Measurements from ENCODE around the gene RBPJ.
A peak's percentile ranks its signal among the peaks of the same experiment; 100 is the strongest.

Gene RBPJ

DNA sequence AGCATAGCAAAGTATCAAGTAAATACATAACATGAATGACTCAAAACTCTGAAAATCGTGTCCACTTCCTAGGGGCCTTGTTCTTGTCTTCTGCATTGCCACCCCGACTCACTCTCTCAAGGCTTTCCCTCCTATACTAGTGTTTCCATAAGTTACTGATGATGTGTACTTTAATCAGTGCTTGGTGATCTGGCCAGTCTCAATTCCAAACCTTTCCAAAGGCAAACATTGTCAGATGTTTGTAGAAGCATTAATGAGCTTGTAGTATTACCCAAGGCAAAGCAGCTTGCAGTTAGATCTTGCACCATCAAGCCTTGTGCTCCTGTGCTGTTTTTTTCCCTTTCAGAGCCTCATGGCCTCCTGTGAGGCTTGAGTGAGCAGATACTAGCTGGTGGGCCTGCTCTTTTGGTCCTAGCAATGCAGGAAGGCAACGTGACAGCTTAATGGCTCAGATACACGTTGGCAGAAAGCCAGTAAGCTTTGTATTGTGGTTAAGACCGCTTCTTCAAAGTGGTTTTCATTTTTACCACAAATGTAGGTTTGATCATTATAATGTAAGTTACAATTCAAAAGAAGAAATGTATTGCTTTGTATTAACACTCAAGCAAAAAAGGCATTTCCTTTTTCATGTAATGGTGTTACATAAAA lies 51.8 kb downstream of the RBPJ start:
- H3K27me3 ChIP-seq (ENCODE audit: insufficient read depth, low read length, poor library complexity): no peaks in the 10 kb centered on the region
- no peak overlapping the region for H2BK120ac ChIP-seq (ENCODE audit: low read depth, low read length)
- DNase-seq: peak; percentile 53
- H3K27ac ChIP-seq (ENCODE audit: low read depth, low read length): no peak overlapping the region
- no peak overlapping the region for H3K18ac ChIP-seq (ENCODE audit: low read length)
- peak overlapping the region; percentile 10 for H3K56ac ChIP-seq (ENCODE audit: low read length)
- no peak overlapping the region for H4K5ac ChIP-seq (ENCODE audit: low read length)
- no peaks in the 10 kb centered on the region for H3K36me3 ChIP-seq (ENCODE audit: control insufficient read depth, insufficient read depth, low read length)
- H3K9ac ChIP-seq (ENCODE audit: low read length): no peak overlapping the region
- H3K79me1 ChIP-seq (ENCODE audit: low read length): peaks cover 8% of the 10 kb centered on the region
- no peak overlapping the region for H2BK15ac ChIP-seq (replicated peaks; ENCODE audit: low read depth)
- no peak overlapping the region for H2AK5ac ChIP-seq (ENCODE audit: low read length)
- no peak overlapping the region for H4K8ac ChIP-seq (ENCODE audit: low read depth, low read length)
- peaks cover 4% of the 10 kb centered on the region for H3K4me1 ChIP-seq (ENCODE audit: control insufficient read depth, low read depth, low read length)
- H2BK5ac ChIP-seq (ENCODE audit: low read length): no peak overlapping the region
- H3K4ac ChIP-seq (ENCODE audit: low read depth, low read length): no peak overlapping the region
- no peak overlapping the region for H3K4me3 ChIP-seq (ENCODE audit: low read length)
- no peak overlapping the region for H3K4me2 ChIP-seq (ENCODE audit: low read length)
- no peak overlapping the region for H3K23ac ChIP-seq (ENCODE audit: low read length)
- peaks cover 47% of the 10 kb centered on the region for H3K79me2 ChIP-seq (ENCODE audit: control insufficient read depth, insufficient read depth, low read length)
- no CpG with 5 or more reads among the region's 5 CpGs for WGBS (ENCODE audit: extremely low coverage, insufficient coverage, low lambda C conversion rate)

DNA sequence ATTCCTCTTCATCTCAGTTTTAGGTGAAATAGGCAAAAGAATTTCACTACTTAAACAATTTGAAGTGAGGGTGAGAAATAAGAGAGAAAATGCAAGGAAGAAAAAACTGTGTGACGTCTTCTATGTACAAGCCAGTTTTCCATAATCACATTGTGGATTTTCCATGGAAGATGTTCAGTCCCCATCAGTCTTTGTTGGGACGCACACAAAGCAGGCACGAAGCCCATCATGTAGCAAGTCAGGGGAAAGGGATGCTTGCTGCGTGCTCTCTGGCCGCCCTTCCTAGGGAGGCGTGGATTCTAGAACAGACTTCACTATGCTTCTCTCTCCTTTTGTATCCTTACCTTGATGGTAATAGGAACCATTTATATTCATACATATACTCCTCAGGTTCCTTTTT lies 54.7 kb downstream of the RBPJ start:
- no peak overlapping the region for H2AK5ac ChIP-seq (ENCODE audit: low read length)
- H2BK5ac ChIP-seq (ENCODE audit: low read length): no peak overlapping the region
- H3K27me3 ChIP-seq (ENCODE audit: insufficient read depth, low read length, poor library complexity): no peaks in the 10 kb centered on the region
- no peak overlapping the region for H2BK120ac ChIP-seq (ENCODE audit: low read depth, low read length)
- H2BK15ac ChIP-seq (replicated peaks; ENCODE audit: low read depth): no peak overlapping the region
- WGBS (ENCODE audit: extremely low coverage, insufficient coverage, low lambda C conversion rate): no CpG with 5 or more reads among the region's 6 CpGs
- no peak overlapping the region for H3K27ac ChIP-seq (ENCODE audit: low read depth, low read length)
- no peak for DNase-seq
- peaks cover 50% of the 10 kb centered on the region for H3K79me2 ChIP-seq (ENCODE audit: control insufficient read depth, insufficient read depth, low read length)
- H3K18ac ChIP-seq (ENCODE audit: low read length): no peak overlapping the region
- H3K23ac ChIP-seq (ENCODE audit: low read length): no peak overlapping the region
- H3K4me1 ChIP-seq (ENCODE audit: control insufficient read depth, low read depth, low read length): peaks cover 2% of the 10 kb centered on the region
- no peak overlapping the region for H4K5ac ChIP-seq (ENCODE audit: low read length)
- H3K4me3 ChIP-seq (ENCODE audit: low read length): no peak overlapping the region
- no peak overlapping the region for H3K4me2 ChIP-seq (ENCODE audit: low read length)
- H3K56ac ChIP-seq (ENCODE audit: low read length): no peak overlapping the region
- H3K9ac ChIP-seq (ENCODE audit: low read length): no peak overlapping the region
- peaks cover 8% of the 10 kb centered on the region for H3K79me1 ChIP-seq (ENCODE audit: low read length)
- no peak overlapping the region for H3K4ac ChIP-seq (ENCODE audit: low read depth, low read length)
- no peaks in the 10 kb centered on the region for H3K36me3 ChIP-seq (ENCODE audit: control insufficient read depth, insufficient read depth, low read length)
- no peak overlapping the region for H4K8ac ChIP-seq (ENCODE audit: low read depth, low read length)

DNA sequence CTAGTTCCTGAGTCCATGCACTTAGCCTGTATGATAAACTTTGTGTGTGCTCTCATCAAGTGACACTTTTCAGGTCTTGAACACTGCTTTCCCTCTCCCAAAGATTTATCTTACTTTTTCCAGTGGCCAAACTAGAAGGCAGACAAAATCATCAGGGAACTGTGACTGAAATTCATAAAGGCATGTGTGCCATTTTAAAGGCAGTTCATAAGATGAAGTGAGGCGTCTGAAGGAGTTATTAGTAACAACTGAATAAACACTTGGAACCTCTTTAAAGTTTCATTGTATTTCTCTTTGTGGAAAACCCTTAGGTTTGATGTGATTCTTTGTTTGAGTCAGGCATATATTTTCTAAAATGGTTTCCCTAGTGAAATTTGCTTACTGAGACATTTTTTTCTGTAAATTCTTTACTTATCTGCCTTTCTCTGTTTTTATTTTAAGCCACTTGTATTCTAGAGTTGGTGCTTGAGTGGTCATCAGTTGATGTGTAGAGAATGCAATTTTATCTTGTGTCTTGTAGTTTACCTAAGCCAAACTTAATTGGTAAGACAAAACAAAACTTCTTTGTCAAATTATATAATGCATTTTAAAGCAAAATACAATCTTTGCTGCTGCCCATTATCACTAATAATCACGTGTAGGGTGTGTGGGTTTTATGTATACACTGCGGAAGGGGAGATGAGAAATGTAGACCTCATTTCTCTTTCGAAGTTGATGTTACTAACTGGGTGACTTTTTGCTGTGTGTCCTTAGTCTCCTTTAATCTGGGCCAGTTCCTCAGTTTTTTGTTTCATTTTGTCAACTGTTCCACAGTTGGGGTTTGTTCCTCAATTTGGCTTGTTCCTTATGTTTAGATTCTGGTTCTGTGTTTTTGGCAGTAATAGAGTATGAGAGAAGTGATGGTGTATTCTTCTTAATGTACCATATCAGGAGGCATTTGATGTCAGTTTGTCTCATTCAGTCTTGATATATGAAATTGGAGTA lies 56.8 kb downstream of the RBPJ start:
- Histone ChIP-seq H3K27ac (ENCODE audit: low read depth, low read length) (no peak overlapping the region), H3K56ac (ENCODE audit: low read length) (no peak overlapping the region), H3K27me3 (ENCODE audit: insufficient read depth, low read length, poor library complexity) (no peaks in the 10 kb centered on the region), H3K79me1 (ENCODE audit: low read length) (peaks cover 4% of the 10 kb centered on the region), H2BK15ac (replicated peaks; ENCODE audit: low read depth) (no peak overlapping the region), H3K4me2 (ENCODE audit: low read length) (no peak overlapping the region), H4K8ac (ENCODE audit: low read depth, low read length) (no peak overlapping the region), H4K5ac (ENCODE audit: low read length) (no peak overlapping the region), H3K4me1 (ENCODE audit: control insufficient read depth, low read depth, low read length) (no peaks in the 10 kb centered on the region), H2AK5ac (ENCODE audit: low read length) (no peak overlapping the region), H3K4me3 (ENCODE audit: low read length) (no peak overlapping the region), H3K23ac (ENCODE audit: low read length) (no peak overlapping the region), H2BK5ac (ENCODE audit: low read length) (no peak overlapping the region), H3K79me2 (ENCODE audit: control insufficient read depth, insufficient read depth, low read length) (peaks cover 45% of the 10 kb centered on the region), H3K36me3 (ENCODE audit: control insufficient read depth, insufficient read depth, low read length) (no peaks in the 10 kb centered on the region), H3K9ac (ENCODE audit: low read length) (no peak overlapping the region), H2BK120ac (ENCODE audit: low read depth, low read length) (no peak overlapping the region), H3K18ac (ENCODE audit: low read length) (no peak overlapping the region), H3K4ac (ENCODE audit: low read depth, low read length) (no peak overlapping the region)
- DNase-seq: no peak
- WGBS (ENCODE audit: extremely low coverage, insufficient coverage, low lambda C conversion rate): no CpG with 5 or more reads among the region's 4 CpGs

DNA sequence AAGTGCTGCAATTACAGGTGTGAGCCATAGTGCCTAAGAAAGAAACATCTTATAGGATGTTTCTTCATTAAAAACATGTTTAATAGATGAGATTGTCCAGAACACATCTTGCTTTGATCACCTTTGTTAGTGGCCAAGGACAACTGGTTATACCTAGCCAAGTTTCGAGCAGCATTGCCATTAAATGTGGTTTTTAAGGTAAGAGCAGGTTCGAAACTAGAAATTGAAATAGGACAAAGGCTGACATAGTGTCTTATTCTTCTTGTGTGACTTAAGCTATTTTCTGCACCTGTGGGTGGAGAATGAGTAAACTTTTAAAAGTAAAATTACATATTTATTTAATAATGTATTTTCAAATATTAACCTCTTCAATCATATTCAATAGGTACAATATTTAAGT lies 59.0 kb downstream of the RBPJ start:
- no peak overlapping the region for H3K56ac ChIP-seq (ENCODE audit: low read length)
- no peak overlapping the region for H2BK5ac ChIP-seq (ENCODE audit: low read length)
- no CpG with 5 or more reads among the region's 2 CpGs for WGBS (ENCODE audit: extremely low coverage, insufficient coverage, low lambda C conversion rate)
- no peak overlapping the region for H2AK5ac ChIP-seq (ENCODE audit: low read length)
- no peaks in the 10 kb centered on the region for H3K27me3 ChIP-seq (ENCODE audit: insufficient read depth, low read length, poor library complexity)
- H3K4me2 ChIP-seq (ENCODE audit: low read length): no peak overlapping the region
- H3K18ac ChIP-seq (ENCODE audit: low read length): no peak overlapping the region
- no peak overlapping the region for H2BK15ac ChIP-seq (replicated peaks; ENCODE audit: low read depth)
- H3K9ac ChIP-seq (ENCODE audit: low read length): no peak overlapping the region
- no peak overlapping the region for H3K4ac ChIP-seq (ENCODE audit: low read depth, low read length)
- H3K27ac ChIP-seq (ENCODE audit: low read depth, low read length): no peak overlapping the region
- H3K4me3 ChIP-seq (ENCODE audit: low read length): no peak overlapping the region
- H4K5ac ChIP-seq (ENCODE audit: low read length): no peak overlapping the region
- no peak overlapping the region for H4K8ac ChIP-seq (ENCODE audit: low read depth, low read length)
- no peaks in the 10 kb centered on the region for H3K36me3 ChIP-seq (ENCODE audit: control insufficient read depth, insufficient read depth, low read length)
- H2BK120ac ChIP-seq (ENCODE audit: low read depth, low read length): no peak overlapping the region
- no peak for DNase-seq
- no peak overlapping the region for H3K23ac ChIP-seq (ENCODE audit: low read length)
- peaks cover 38% of the 10 kb centered on the region for H3K79me2 ChIP-seq (ENCODE audit: control insufficient read depth, insufficient read depth, low read length)
- peaks cover 2% of the 10 kb centered on the region for H3K79me1 ChIP-seq (ENCODE audit: low read length)
- no peaks in the 10 kb centered on the region for H3K4me1 ChIP-seq (ENCODE audit: control insufficient read depth, low read depth, low read length)

DNA sequence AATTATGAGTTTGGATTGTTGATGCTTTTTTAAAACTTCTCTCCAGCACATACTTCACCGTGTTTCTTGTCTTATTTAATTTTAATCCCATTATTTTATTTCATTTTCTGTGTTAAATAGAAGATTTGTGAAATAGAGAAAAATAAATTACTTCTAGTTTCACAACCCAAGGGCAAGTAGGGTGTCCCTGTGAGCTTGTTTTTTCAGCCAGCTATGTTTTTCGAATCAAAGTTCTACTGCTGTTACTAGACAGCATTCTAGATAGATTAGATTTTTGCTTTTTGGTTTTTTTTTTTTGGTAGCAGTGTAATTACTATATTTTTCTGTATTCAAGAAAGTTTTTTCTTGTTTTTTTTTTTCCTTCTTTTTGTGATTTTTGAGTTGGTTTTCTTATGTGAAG lies 59.9 kb downstream of the RBPJ start:
- Histone ChIP-seq H3K9ac (ENCODE audit: low read length) (no peak overlapping the region), H3K4me1 (ENCODE audit: control insufficient read depth, low read depth, low read length) (no peaks in the 10 kb centered on the region), H2BK120ac (ENCODE audit: low read depth, low read length) (no peak overlapping the region), H3K4me2 (ENCODE audit: low read length) (no peak overlapping the region), H3K79me2 (ENCODE audit: control insufficient read depth, insufficient read depth, low read length) (peaks cover 31% of the 10 kb centered on the region), H3K56ac (ENCODE audit: low read length) (no peak overlapping the region), H2AK5ac (ENCODE audit: low read length) (no peak overlapping the region), H3K27me3 (ENCODE audit: insufficient read depth, low read length, poor library complexity) (no peaks in the 10 kb centered on the region), H3K23ac (ENCODE audit: low read length) (no peak overlapping the region), H3K4me3 (ENCODE audit: low read length) (no peak overlapping the region), H3K18ac (ENCODE audit: low read length) (no peak overlapping the region), H3K4ac (ENCODE audit: low read depth, low read length) (no peak overlapping the region), H2BK5ac (ENCODE audit: low read length) (no peak overlapping the region), H4K8ac (ENCODE audit: low read depth, low read length) (no peak overlapping the region), H2BK15ac (replicated peaks; ENCODE audit: low read depth) (no peak overlapping the region), H3K27ac (ENCODE audit: low read depth, low read length) (no peak overlapping the region), H3K79me1 (ENCODE audit: low read length) (no peaks in the 10 kb centered on the region), H4K5ac (ENCODE audit: low read length) (no peak overlapping the region), H3K36me3 (ENCODE audit: control insufficient read depth, insufficient read depth, low read length) (no peaks in the 10 kb centered on the region)
- WGBS (ENCODE audit: extremely low coverage, insufficient coverage, low lambda C conversion rate): no CpG with 5 or more reads among the region's 2 CpGs
- DNase-seq: no peak
